ENCODE measurements around the gene PSMF1. TPM values are rescaled to one million over a fixed set of nuclear protein-coding genes. Genes with fewer than 3 reads are reported as not detected.

PSMF1 gene
- total RNA-seq, 6 experiments from 2014 or later: 179 to 208 (median 199) TPM

DNA sequence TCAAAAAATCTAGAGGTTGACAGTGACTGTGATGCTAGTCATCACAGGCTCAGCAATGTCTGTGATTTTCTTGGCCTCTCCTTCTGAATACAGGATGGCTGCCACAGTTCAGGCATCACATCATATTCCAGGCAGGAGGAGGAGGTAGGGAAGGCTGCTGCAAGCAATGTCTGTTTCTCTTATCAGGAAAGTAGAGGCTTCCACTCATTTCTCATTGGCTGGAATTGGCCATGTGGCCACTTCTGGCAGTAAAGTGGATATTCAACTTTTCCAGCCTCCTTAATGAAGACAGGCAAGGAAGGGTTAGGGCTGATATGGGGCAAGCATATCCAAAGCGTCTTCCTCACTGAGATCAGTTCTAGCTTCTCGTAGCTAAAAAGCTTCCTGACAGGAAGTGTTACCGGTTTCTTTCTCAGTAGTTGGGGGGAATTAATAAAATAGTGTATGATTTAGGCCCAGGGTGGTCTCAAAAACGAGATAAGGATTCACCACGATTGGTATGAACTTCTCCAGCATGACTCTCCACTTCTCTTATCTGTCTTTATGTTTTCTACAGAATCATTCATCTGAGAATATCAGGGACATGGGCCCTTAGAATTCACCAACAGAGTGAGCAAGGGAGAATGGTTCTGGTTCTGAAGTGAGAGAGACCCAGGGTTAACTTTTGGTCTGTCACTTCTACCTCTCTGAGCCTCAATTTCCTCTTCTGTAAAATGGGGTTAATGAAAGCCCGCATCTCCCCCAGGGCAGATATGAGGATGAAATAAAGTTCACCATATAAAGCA lies 32.7 kb upstream of the PSMF1 start:
- H3K4me3 Mint-ChIP-seq: no peak overlapping the region
- H3K36me3 Mint-ChIP-seq (ENCODE audit: low read depth): no peaks in the 10 kb centered on the region
- H3K27me3 Mint-ChIP-seq (ENCODE audit: insufficient read depth): peaks cover 4% of the 10 kb centered on the region; the same call in 1 of the 2 replicates
- peaks cover 6% of the 10 kb centered on the region; the same call in 1 of the 2 replicates for H3K9me3 Mint-ChIP-seq
- H3K4me1 Mint-ChIP-seq (ENCODE audit: low read depth): no peaks in the 10 kb centered on the region
- no peak overlapping the region for H3K27ac Mint-ChIP-seq
- TF ChIP-seq, protein P1, sequence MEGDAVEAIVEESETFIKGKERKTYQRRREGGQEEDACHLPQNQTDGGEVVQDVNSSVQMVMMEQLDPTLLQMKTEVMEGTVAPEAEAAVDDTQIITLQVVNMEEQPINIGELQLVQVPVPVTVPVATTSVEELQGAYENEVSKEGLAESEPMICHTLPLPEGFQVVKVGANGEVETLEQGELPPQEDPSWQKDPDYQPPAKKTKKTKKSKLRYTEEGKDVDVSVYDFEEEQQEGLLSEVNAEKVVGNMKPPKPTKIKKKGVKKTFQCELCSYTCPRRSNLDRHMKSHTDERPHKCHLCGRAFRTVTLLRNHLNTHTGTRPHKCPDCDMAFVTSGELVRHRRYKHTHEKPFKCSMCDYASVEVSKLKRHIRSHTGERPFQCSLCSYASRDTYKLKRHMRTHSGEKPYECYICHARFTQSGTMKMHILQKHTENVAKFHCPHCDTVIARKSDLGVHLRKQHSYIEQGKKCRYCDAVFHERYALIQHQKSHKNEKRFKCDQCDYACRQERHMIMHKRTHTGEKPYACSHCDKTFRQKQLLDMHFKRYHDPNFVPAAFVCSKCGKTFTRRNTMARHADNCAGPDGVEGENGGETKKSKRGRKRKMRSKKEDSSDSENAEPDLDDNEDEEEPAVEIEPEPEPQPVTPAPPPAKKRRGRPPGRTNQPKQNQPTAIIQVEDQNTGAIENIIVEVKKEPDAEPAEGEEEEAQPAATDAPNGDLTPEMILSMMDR (IDR thresholded peaks at IDR 0.05): no peak
- DNase-seq: no peak

GRCh38 chr20:1086277-1087213 lies 31.9 kb upstream of the PSMF1 start:
- peaks cover 8% of the 10 kb centered on the region; the same call in 1 of the 2 replicates for H3K9me3 Mint-ChIP-seq
- H3K27me3 Mint-ChIP-seq (ENCODE audit: insufficient read depth): peaks cover 4% of the 10 kb centered on the region; the same call in 1 of the 2 replicates
- no peaks in the 10 kb centered on the region for H3K4me1 Mint-ChIP-seq (ENCODE audit: low read depth)
- no peaks in the 10 kb centered on the region for H3K36me3 Mint-ChIP-seq (ENCODE audit: low read depth)
- TF ChIP-seq, protein P1 (IDR thresholded peaks at IDR 0.05): no peak
- H3K27ac Mint-ChIP-seq: no peak overlapping the region
- no peak overlapping the region for H3K4me3 Mint-ChIP-seq
- DNase-seq: no peak

DNA sequence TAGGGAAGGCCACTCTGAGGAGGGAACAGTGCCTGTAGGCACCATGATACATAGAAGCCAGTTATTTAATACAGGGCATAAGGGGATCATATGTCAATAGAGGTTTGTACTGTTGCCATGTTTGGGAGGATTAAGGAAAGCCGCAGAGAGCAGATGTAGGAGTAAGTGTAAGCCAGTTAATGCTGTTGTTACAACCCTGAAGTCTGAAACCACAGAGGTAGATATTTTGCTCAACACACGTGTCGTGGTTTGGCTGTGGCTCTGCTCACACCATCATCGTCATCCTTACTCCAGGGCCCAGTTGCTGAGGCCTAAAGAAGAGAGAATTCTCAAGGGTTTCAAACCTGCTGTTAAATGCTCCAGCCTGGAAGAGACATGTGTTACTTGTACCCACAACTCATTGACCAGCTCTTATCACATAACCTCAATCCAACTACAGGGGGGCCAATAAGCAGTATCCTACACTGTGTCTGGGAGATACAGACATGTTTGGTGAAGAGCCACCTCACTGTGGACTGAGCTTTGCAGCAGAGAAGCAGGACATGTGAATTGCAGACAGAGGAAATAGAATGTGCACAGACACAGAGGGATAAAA lies 31.0 kb upstream of the PSMF1 start:
- no peak for DNase-seq
- H3K27ac Mint-ChIP-seq: no peak overlapping the region
- H3K4me3 Mint-ChIP-seq: no peak overlapping the region
- peaks cover 8% of the 10 kb centered on the region; the same call in 1 of the 2 replicates for H3K9me3 Mint-ChIP-seq
- H3K4me1 Mint-ChIP-seq (ENCODE audit: low read depth): no peaks in the 10 kb centered on the region
- no peaks in the 10 kb centered on the region for H3K36me3 Mint-ChIP-seq (ENCODE audit: low read depth)
- TF ChIP-seq, protein P1 (IDR thresholded peaks at IDR 0.05): no peak
- H3K27me3 Mint-ChIP-seq (ENCODE audit: insufficient read depth): peaks cover 4% of the 10 kb centered on the region; the same call in 1 of the 2 replicates

- H3K4me1 Mint-ChIP-seq (ENCODE audit: low read depth): peaks cover 8% of the 10 kb centered on the region
- no peak for DNase-seq
- H3K9me3 Mint-ChIP-seq: peaks cover 4% of the 10 kb centered on the region; the same call in 1 of the 2 replicates
- H3K27me3 Mint-ChIP-seq (ENCODE audit: insufficient read depth): peaks cover 4% of the 10 kb centered on the region
- no peak overlapping the region for H3K4me3 Mint-ChIP-seq
- TF ChIP-seq, protein P1 (IDR thresholded peaks at IDR 0.05): no peak
- no peak overlapping the region for H3K27ac Mint-ChIP-seq
- H3K36me3 Mint-ChIP-seq (ENCODE audit: low read depth): no peaks in the 10 kb centered on the region
Measured at GRCh38 chr20:1094751-1095150, 23.7 kb upstream of the PSMF1 start.

GRCh38 chr20:1101533-1101932 lies 16.9 kb upstream of the PSMF1 start:
- Mint-ChIP-seq H3K4me1 (ENCODE audit: low read depth) (no peaks in the 10 kb centered on the region), H3K4me3 (no peak overlapping the region), H3K27ac (no peak overlapping the region), H3K9me3 (peaks cover 13% of the 10 kb centered on the region), H3K36me3 (ENCODE audit: low read depth) (0 out of 2 replicates have a peak, but pooled peaks cover 5% of the 10 kb centered on the region), H3K27me3 (ENCODE audit: insufficient read depth) (peaks cover 14% of the 10 kb centered on the region)
- TF ChIP-seq, protein P1 (IDR thresholded peaks at IDR 0.05): no peak
- no peak for DNase-seq

All from HFFc6 (cell line).